Measurements from ENCODE around the gene CUX1. TPM values are rescaled to one million over a fixed set of nuclear protein-coding genes. Genes with fewer than 3 reads are reported as not detected.

CUX1 gene
- total RNA-seq, 1 experiment from 2014 or later, result 54.8 TPM

GRCh38 chr7:101944611-101945010 lies 127.2 kb downstream of the CUX1 start:
- Mint-ChIP-seq H3K27me3 (ENCODE audit: unreplicated experiment) (no peaks in the 10 kb centered on the region), H3K4me1 (ENCODE audit: low read depth, unreplicated experiment) (peaks cover 11% of the 10 kb centered on the region), H3K4me3 (ENCODE audit: low read depth, unreplicated experiment) (no peak overlapping the region), H3K36me3 (ENCODE audit: insufficient read depth, unreplicated experiment) (peaks cover 5% of the 10 kb centered on the region), H3K9me3 (ENCODE audit: low read depth, unreplicated experiment) (no peaks in the 10 kb centered on the region), H3K27ac (ENCODE audit: unreplicated experiment) (no peak overlapping the region)
- DNase-seq, result no peak
- no peak for TF ChIP-seq CTCF (IDR thresholded peaks at IDR 0.05; ENCODE audit: unreplicated experiment)
- BruUV-seq (replicated peaks), result no TSS peak
- CTCF ChIA-PET, result no interaction called here
- intact Hi-C loops (cut with micrococcal nuclease; ENCODE audit: unreplicated experiment), result no loop called here

GRCh38 chr7:101945034-101945758 lies 127.8 kb downstream of the CUX1 start:
- BruUV-seq (replicated peaks), result no TSS peak
- Mint-ChIP-seq H3K27ac (ENCODE audit: unreplicated experiment) (no peak overlapping the region), H3K9me3 (ENCODE audit: low read depth, unreplicated experiment) (no peaks in the 10 kb centered on the region), H3K4me3 (ENCODE audit: low read depth, unreplicated experiment) (no peak overlapping the region), H3K27me3 (ENCODE audit: unreplicated experiment) (no peaks in the 10 kb centered on the region), H3K36me3 (ENCODE audit: insufficient read depth, unreplicated experiment) (peaks cover 5% of the 10 kb centered on the region), H3K4me1 (ENCODE audit: low read depth, unreplicated experiment) (peaks cover 11% of the 10 kb centered on the region)
- intact Hi-C loops (cut with micrococcal nuclease; ENCODE audit: unreplicated experiment), result no loop called here
- no peak for TF ChIP-seq CTCF (IDR thresholded peaks at IDR 0.05; ENCODE audit: unreplicated experiment)
- CTCF ChIA-PET, result no interaction called here
- DNase-seq, result no peak

GRCh38 chr7:101947899-101948298 lies 130.5 kb downstream of the CUX1 start:
- intact Hi-C loops (cut with micrococcal nuclease; ENCODE audit: unreplicated experiment), result no loop called here
- Mint-ChIP-seq H3K4me1 (ENCODE audit: low read depth, unreplicated experiment) (peaks cover 12% of the 10 kb centered on the region), H3K4me3 (ENCODE audit: low read depth, unreplicated experiment) (no peak overlapping the region), H3K27ac (ENCODE audit: unreplicated experiment) (no peak overlapping the region), H3K36me3 (ENCODE audit: insufficient read depth, unreplicated experiment) (peaks cover 8% of the 10 kb centered on the region), H3K9me3 (ENCODE audit: low read depth, unreplicated experiment) (no peaks in the 10 kb centered on the region), H3K27me3 (ENCODE audit: unreplicated experiment) (no peaks in the 10 kb centered on the region)
- BruUV-seq (replicated peaks), result no TSS peak
- no peak for TF ChIP-seq CTCF (IDR thresholded peaks at IDR 0.05; ENCODE audit: unreplicated experiment)
- no peak for DNase-seq
- CTCF ChIA-PET, result no interaction called here

- no peak for TF ChIP-seq CTCF (IDR thresholded peaks at IDR 0.05; ENCODE audit: unreplicated experiment)
- Mint-ChIP-seq H3K27ac (ENCODE audit: unreplicated experiment) (no peak overlapping the region), H3K27me3 (ENCODE audit: unreplicated experiment) (no peaks in the 10 kb centered on the region), H3K9me3 (ENCODE audit: low read depth, unreplicated experiment) (no peaks in the 10 kb centered on the region), H3K4me3 (ENCODE audit: low read depth, unreplicated experiment) (no peak overlapping the region), H3K4me1 (ENCODE audit: low read depth, unreplicated experiment) (peaks cover 18% of the 10 kb centered on the region), H3K36me3 (ENCODE audit: insufficient read depth, unreplicated experiment) (peaks cover 12% of the 10 kb centered on the region)
- intact Hi-C loops (cut with micrococcal nuclease; ENCODE audit: unreplicated experiment), result no loop called here
- no TSS peak for BruUV-seq (replicated peaks)
- CTCF ChIA-PET, result no interaction called here
- DNase-seq, result no peak
These were observed 131.2 kb downstream of the CUX1 start for GRCh38 chr7:101948650-101949049.
